ENCODE measurements around the gene NDE1. TPM values are rescaled to one million over a fixed set of nuclear protein-coding genes. Genes with fewer than 3 reads are reported as not detected.

Gene NDE1
- total RNA-seq, 2 experiments from 2014 or later: 88.9 to 141 TPM

Other genes starting within 250 kb of the NDE1 start
- gene BMERB1, start 215.7 kb upstream of the NDE1 start, total RNA-seq (2014; rRNA removed; shearing (Covaris generic)): not detected in 2 replicates
- gene BMERB1, start 215.7 kb upstream of the NDE1 start, total RNA-seq (2022): not detected in 2 replicates
- gene MARF1, start 7.1 kb upstream of the NDE1 start, total RNA-seq (2014; rRNA removed; shearing (Covaris generic)): 18.6 and 20.6 TPM in 2 replicates
- 71.1 and 99.2 TPM in 2 replicates for gene MARF1, start 7.1 kb upstream of the NDE1 start, total RNA-seq (2022)
- 5.7 and 7.9 TPM in 2 replicates for gene MYH11, start 206.8 kb downstream of the NDE1 start, total RNA-seq (2014; rRNA removed; shearing (Covaris generic))
- 33.3 and 33.8 TPM in 2 replicates for gene MYH11, start 206.8 kb downstream of the NDE1 start, total RNA-seq (2022)
- 33.7 and 36.6 TPM in 2 replicates for gene CEP20, start 238.4 kb downstream of the NDE1 start, total RNA-seq (2014; rRNA removed; shearing (Covaris generic))
- gene CEP20, start 238.4 kb downstream of the NDE1 start, total RNA-seq (2022): 62.8 and 75.6 TPM in 2 replicates

All from OCI-LY7 (cell line).